ENCODE measurements around the gene B3GNT5. TPM values are rescaled to one million over a fixed set of nuclear protein-coding genes. Genes with fewer than 3 reads are reported as not detected.

Gene B3GNT5
- total and polyA plus RNA-seq, 2 donors (not counting 1 experiment from before 2014, with no cell fraction given) = 0.96 to 1.3 TPM

DNA sequence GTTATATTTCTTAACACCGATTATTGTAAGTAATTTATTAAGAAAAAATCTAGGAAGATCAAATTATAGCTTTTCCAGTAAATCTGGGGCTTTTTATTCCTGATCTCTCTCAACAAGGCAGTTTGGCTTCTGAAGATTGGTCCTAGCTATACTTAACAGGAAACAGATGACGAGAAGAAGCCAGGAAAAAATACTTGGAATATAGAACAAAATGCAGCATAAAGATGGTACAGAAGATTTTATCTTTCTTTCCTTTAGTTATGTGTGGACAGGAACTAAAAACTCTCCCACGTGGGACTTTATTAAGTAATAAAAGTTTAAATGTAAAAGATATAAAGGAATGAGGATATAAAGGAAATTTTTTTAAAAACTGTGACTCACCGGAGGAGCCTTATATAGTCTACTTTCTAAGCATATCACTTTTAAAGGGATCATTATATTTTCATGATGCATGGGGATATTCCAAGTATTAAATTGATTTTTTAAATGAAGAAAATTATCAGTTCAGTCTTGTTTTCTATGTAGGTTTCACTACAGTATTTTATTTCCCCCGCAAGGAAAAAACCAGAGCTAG lies 8.2 kb downstream of the B3GNT5 start:
- no peak overlapping the region for H3K4me2 ChIP-seq (ENCODE audit: extremely low read depth, insufficient read depth, low read length)
- no peak for DNase-seq (ENCODE audit: low read depth in 2 of 2)
- H3K4me3 ChIP-seq (replicated peaks in 1 of 4; ENCODE audit: control extremely low read depth in 1 of 4, insufficient read depth in 1 of 4, low read depth in 3 of 4, low read length in 4 of 4) = no peak overlapping the region
- H4K20me1 ChIP-seq (ENCODE audit: control insufficient read depth, extremely low read depth, insufficient read depth, low read length) = no peaks in the 10 kb centered on the region
- no peak overlapping the region for H3K27ac ChIP-seq (ENCODE audit: insufficient read depth, low read length)
- no peaks in the 10 kb centered on the region for H3K79me2 ChIP-seq (ENCODE audit: control insufficient read depth, insufficient read depth, low read length)
- TF ChIP-seq, protein P1, sequence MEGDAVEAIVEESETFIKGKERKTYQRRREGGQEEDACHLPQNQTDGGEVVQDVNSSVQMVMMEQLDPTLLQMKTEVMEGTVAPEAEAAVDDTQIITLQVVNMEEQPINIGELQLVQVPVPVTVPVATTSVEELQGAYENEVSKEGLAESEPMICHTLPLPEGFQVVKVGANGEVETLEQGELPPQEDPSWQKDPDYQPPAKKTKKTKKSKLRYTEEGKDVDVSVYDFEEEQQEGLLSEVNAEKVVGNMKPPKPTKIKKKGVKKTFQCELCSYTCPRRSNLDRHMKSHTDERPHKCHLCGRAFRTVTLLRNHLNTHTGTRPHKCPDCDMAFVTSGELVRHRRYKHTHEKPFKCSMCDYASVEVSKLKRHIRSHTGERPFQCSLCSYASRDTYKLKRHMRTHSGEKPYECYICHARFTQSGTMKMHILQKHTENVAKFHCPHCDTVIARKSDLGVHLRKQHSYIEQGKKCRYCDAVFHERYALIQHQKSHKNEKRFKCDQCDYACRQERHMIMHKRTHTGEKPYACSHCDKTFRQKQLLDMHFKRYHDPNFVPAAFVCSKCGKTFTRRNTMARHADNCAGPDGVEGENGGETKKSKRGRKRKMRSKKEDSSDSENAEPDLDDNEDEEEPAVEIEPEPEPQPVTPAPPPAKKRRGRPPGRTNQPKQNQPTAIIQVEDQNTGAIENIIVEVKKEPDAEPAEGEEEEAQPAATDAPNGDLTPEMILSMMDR (conservative IDR thresholded peaks at IDR 0.05 in 1 of 2, IDR thresholded peaks at IDR 0.05 in 1 of 2; ENCODE audit: low read depth in 1 of 2, low read length in 2 of 2) = no peak
- TF ChIP-seq EZH2 (IDR thresholded peaks at IDR 0.05; ENCODE audit: low read length, missing control alignments) = no peak
- no peaks in the 10 kb centered on the region for H3K9me3 ChIP-seq (ENCODE audit: control insufficient read depth, insufficient read depth, low read depth, low read length)
- no peak overlapping the region for H3K9ac ChIP-seq (ENCODE audit: insufficient read depth, low read length)
- H3K36me3 ChIP-seq (ENCODE audit: control insufficient read depth, insufficient read depth, low read length) = no peaks in the 10 kb centered on the region
- no peak overlapping the region for H2AFZ ChIP-seq (ENCODE audit: low read length)
- H3K4me1 ChIP-seq (ENCODE audit: control insufficient read depth, extremely low read depth, insufficient read depth, low read length) = no peaks in the 10 kb centered on the region
- no peaks in the 10 kb centered on the region for H3K27me3 ChIP-seq (ENCODE audit: control insufficient read depth, insufficient read depth, low read length)

DNA sequence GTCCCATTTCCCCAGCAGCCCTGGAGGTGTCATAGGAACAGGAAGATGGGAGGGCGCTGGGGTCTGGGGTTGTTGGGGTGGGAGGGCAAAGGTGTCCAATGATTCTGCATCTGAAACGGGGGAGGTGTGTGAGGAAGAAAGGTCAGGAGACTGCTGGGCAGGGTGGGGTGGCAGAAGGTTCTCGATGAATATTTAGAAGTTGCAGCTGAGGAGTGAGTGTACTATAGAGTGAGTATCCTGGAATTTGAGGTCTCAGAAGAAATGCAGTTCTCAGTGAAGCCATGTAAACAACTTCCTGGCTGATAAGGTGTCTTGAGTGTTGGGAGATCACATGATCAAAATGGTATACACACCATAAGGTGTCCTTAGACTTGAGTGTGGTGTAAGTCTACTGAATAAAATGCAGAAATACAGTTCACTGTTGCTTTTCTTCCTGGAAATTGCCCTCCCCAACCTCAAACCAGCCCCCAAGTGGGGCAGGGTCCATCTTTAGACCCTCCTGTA lies 9.9 kb downstream of the B3GNT5 start:
- H3K79me2 ChIP-seq (ENCODE audit: control insufficient read depth, insufficient read depth, low read length) = no peaks in the 10 kb centered on the region
- H3K36me3 ChIP-seq (ENCODE audit: control insufficient read depth, insufficient read depth, low read length) = no peaks in the 10 kb centered on the region
- H3K4me2 ChIP-seq (ENCODE audit: extremely low read depth, insufficient read depth, low read length) = no peak overlapping the region
- no peaks in the 10 kb centered on the region for H3K4me1 ChIP-seq (ENCODE audit: control insufficient read depth, extremely low read depth, insufficient read depth, low read length)
- TF ChIP-seq, protein P1 (conservative IDR thresholded peaks at IDR 0.05 in 1 of 2, IDR thresholded peaks at IDR 0.05 in 1 of 2; ENCODE audit: low read depth in 1 of 2, low read length in 2 of 2) = no peak
- no peak for TF ChIP-seq EZH2 (IDR thresholded peaks at IDR 0.05; ENCODE audit: low read length, missing control alignments)
- DNase-seq (ENCODE audit: low read depth in 2 of 2) = no peak
- no peak overlapping the region for H2AFZ ChIP-seq (ENCODE audit: low read length)
- no peaks in the 10 kb centered on the region for H3K9me3 ChIP-seq (ENCODE audit: control insufficient read depth, insufficient read depth, low read depth, low read length)
- no peak overlapping the region for H3K9ac ChIP-seq (ENCODE audit: insufficient read depth, low read length)
- no peak overlapping the region for H3K4me3 ChIP-seq (replicated peaks in 1 of 4; ENCODE audit: control extremely low read depth in 1 of 4, insufficient read depth in 1 of 4, low read depth in 3 of 4, low read length in 4 of 4)
- H4K20me1 ChIP-seq (ENCODE audit: control insufficient read depth, extremely low read depth, insufficient read depth, low read length) = no peaks in the 10 kb centered on the region
- no peak overlapping the region for H3K27ac ChIP-seq (ENCODE audit: insufficient read depth, low read length)
- no peaks in the 10 kb centered on the region for H3K27me3 ChIP-seq (ENCODE audit: control insufficient read depth, insufficient read depth, low read length)

DNA sequence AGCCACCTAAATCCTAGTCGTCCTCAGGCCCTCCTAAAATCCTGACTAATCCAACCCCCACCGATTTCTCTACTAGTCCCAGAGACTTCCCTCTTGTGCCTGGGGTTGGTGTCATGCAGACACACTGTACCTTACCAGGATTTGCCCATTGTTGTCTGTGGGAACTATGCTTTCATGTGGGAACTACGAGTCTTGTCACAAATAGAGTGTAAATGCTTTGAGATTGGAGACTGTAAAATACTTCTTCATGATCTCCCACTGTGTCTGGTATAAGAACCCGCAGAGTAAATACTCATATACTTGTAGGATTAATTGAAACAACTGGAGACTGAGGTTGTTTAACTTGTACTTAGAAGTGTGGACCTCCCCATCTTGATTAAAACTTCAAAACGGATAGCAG lies 11.2 kb downstream of the B3GNT5 start:
- TF ChIP-seq EZH2 (IDR thresholded peaks at IDR 0.05; ENCODE audit: low read length, missing control alignments) = no peak
- TF ChIP-seq, protein P1 (conservative IDR thresholded peaks at IDR 0.05 in 1 of 2, IDR thresholded peaks at IDR 0.05 in 1 of 2; ENCODE audit: low read depth in 1 of 2, low read length in 2 of 2) = no peak
- no peaks in the 10 kb centered on the region for H3K79me2 ChIP-seq (ENCODE audit: control insufficient read depth, insufficient read depth, low read length)
- H4K20me1 ChIP-seq (ENCODE audit: control insufficient read depth, extremely low read depth, insufficient read depth, low read length) = no peaks in the 10 kb centered on the region
- H3K9ac ChIP-seq (ENCODE audit: insufficient read depth, low read length) = no peak overlapping the region
- H3K4me3 ChIP-seq (replicated peaks in 1 of 4; ENCODE audit: control extremely low read depth in 1 of 4, insufficient read depth in 1 of 4, low read depth in 3 of 4, low read length in 4 of 4) = no peak overlapping the region
- no peak overlapping the region for H2AFZ ChIP-seq (ENCODE audit: low read length)
- H3K4me1 ChIP-seq (ENCODE audit: control insufficient read depth, extremely low read depth, insufficient read depth, low read length) = no peaks in the 10 kb centered on the region
- no peak overlapping the region for H3K27ac ChIP-seq (ENCODE audit: insufficient read depth, low read length)
- no peak for DNase-seq (ENCODE audit: low read depth in 2 of 2)
- H3K36me3 ChIP-seq (ENCODE audit: control insufficient read depth, insufficient read depth, low read length) = no peaks in the 10 kb centered on the region
- no peaks in the 10 kb centered on the region for H3K9me3 ChIP-seq (ENCODE audit: control insufficient read depth, insufficient read depth, low read depth, low read length)
- no peaks in the 10 kb centered on the region for H3K27me3 ChIP-seq (ENCODE audit: control insufficient read depth, insufficient read depth, low read length)
- no peak overlapping the region for H3K4me2 ChIP-seq (ENCODE audit: extremely low read depth, insufficient read depth, low read length)

Data from fibroblast of lung (primary cell).